K562 (cell line): Measurements from ENCODE around the gene XBP1.

Experiments used
- ATF3 ChIP-seq, 2 experiments: fragments of 450-650 bp in 1 of 2; sonication (generic) in 1 of 2; formaldehyde crosslinking in 1 of 2; IDR thresholded peaks in 1 of 2; conservative IDR thresholded peaks in 1 of 2; 2 replicates each; pipeline versions ENCODE4 v1.6.1 to v1.8.1; 2016 to 2023; ENCODE audit warnings: mild to moderate bottlenecking in 2 of 2, moderate library complexity in 2 of 2, inconsistent platforms in 1 of 2, missing genetic modification reagents in 1 of 2
- MXI1 ChIP-seq: IDR thresholded peaks from 2 replicates; pipeline ENCODE4 v1.6.1; 2011; ENCODE audit warnings: low read depth, mild to moderate bottlenecking, improper control_type of control experiment, low read length
- NCOA6 ChIP-seq: fragments of 450-650 bp; IDR thresholded peaks from 2 replicates; pipeline ENCODE4 v1.6.1; 2017; ENCODE audit warnings: mild to moderate bottlenecking
- POLR3G ChIP-seq: IDR thresholded peaks from 2 replicates; pipeline ENCODE4 v1.6.1; 2011; ENCODE audit not compliant: insufficient read length, insufficient replicate concordance; ENCODE audit errors: extremely low read depth
- SETDB1 ChIP-seq: IDR thresholded peaks from one replicate; pipeline ENCODE4 v1.6.1; 2012; ENCODE audit warnings: low read length, control low read depth, inconsistent platforms
- U2AF1 ChIP-seq: fragments of 200-400 bp; formaldehyde crosslinking; optimal IDR thresholded peaks from 2 replicates; pipeline ENCODE3; 2017; ENCODE audit warnings: mild to moderate bottlenecking, low read depth, low read length, moderate library complexity
- TF ChIP-seq, protein P1 (sequence below): sonication (generic); formaldehyde crosslinking; IDR thresholded peaks from 2 replicates; pipeline ENCODE4 v1.8.1; 2022; ENCODE audit warnings: missing genetic modification reagents

DNA sequence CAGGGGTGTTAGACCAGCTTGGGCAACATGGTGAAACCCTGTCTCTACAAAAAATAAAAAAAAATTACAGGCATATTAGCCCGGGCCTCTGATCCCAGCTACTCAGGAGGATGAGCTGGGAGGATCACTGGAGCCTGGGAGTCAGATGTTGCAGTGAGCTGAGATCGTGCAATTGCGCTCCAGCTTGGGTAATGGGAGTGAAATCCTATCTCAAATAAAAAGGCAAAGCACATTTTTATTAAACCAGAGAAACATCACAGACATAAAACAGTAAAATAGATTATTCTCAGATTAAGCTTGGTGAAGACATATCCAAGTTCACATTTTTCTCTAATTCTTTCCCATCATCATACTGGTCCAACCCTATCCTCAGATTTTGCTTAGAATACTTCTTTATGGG is 30.1 kb upstream of the XBP1 start:
- no peak for TF ChIP-seq U2AF1
- TF ChIP-seq NCOA6: no peak
- TF ChIP-seq SETDB1: no peak
- no peak for TF ChIP-seq ATF3 (IDR thresholded peaks at IDR 0.05)
- TF ChIP-seq ATF3 (CRISPR knock-in tag; conservative IDR thresholded peaks at IDR 0.05): no peak
- TF ChIP-seq MXI1: no peak
- no peak for TF ChIP-seq POLR3G
- TF ChIP-seq, protein P1, sequence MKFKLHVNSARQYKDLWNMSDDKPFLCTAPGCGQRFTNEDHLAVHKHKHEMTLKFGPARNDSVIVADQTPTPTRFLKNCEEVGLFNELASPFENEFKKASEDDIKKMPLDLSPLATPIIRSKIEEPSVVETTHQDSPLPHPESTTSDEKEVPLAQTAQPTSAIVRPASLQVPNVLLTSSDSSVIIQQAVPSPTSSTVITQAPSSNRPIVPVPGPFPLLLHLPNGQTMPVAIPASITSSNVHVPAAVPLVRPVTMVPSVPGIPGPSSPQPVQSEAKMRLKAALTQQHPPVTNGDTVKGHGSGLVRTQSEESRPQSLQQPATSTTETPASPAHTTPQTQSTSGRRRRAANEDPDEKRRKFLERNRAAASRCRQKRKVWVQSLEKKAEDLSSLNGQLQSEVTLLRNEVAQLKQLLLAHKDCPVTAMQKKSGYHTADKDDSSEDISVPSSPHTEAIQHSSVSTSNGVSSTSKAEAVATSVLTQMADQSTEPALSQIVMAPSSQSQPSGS (CRISPR knock-in tag): no peak
